Endothelial cell (in vitro differentiated cells): ENCODE results near the gene CDY2A. TPM values are rescaled to one million over a fixed set of nuclear protein-coding genes. Genes with fewer than 3 reads are reported as not detected.
"Not testable (repeated sequence)": the region's sequence is repeated elsewhere in the genome, so short reads cannot be mapped to it uniquely, and the experiment has no call there.

Experiments used
- DNase-seq: peaks from one replicate; pipeline ENCODE4 v3.0.0; 2021; ENCODE audit warnings: low spot score
- H3K27ac Mint-ChIP-seq: one replicate; pipeline ENCODE4 v1.8.0; 2021; ENCODE audit warnings: mixed read lengths, inconsistent platforms; ENCODE audit not compliant: unreplicated experiment
- H3K27me3 Mint-ChIP-seq: one replicate; pipeline ENCODE4 v1.8.0; 2021; ENCODE audit warnings: mild to moderate bottlenecking, moderate library complexity, mixed read lengths, inconsistent platforms; ENCODE audit not compliant: unreplicated experiment
- H3K36me3 Mint-ChIP-seq: one replicate; pipeline ENCODE4 v1.8.0; 2021; ENCODE audit warnings: mild to moderate bottlenecking, low read depth, mixed read lengths, inconsistent platforms; ENCODE audit not compliant: unreplicated experiment
- H3K4me1 Mint-ChIP-seq: one replicate; pipeline ENCODE4 v1.8.0; 2021; ENCODE audit warnings: mild to moderate bottlenecking, mixed read lengths, inconsistent platforms; ENCODE audit not compliant: unreplicated experiment
- H3K4me3 Mint-ChIP-seq: one replicate; pipeline ENCODE4 v1.8.0; 2021; ENCODE audit warnings: mild to moderate bottlenecking, mixed read lengths, inconsistent platforms; ENCODE audit not compliant: unreplicated experiment
- H3K9me3 Mint-ChIP-seq: one replicate; pipeline ENCODE4 v1.8.0; 2021; ENCODE audit warnings: mixed read lengths, inconsistent platforms; ENCODE audit not compliant: unreplicated experiment
- total RNA-seq: library from RNA; stranded (reverse); fragmentation: NEBNext Ultra II Directional; extraction: Animal tissue kit (Norgen Biotek cat#: 25700); gene quantifications from one replicate; pipeline ENCODE4 v1.2.1, GENCODE V29; 2021; ENCODE audit not compliant: unreplicated experiment

The CDY2A gene
- total RNA-seq, 1 donor from 2014 or later: not detected

- H3K9me3 Mint-ChIP-seq, H3K27me3 Mint-ChIP-seq, H3K27ac Mint-ChIP-seq, DNase-seq, H3K4me1 Mint-ChIP-seq, H3K36me3 Mint-ChIP-seq, H3K4me3 Mint-ChIP-seq: not testable (repeated sequence)
Observed at GRCh38 chrY:18073464-18073863, 47.9 kb downstream of the CDY2A start.

Other genes with a start within 250 kb of the CDY2A start
- gene CDY2B, start 145.6 kb upstream of the CDY2A start, total RNA-seq: not detected